ENCODE data around the gene SYF2.
"Not testable (repeated sequence)": the region's sequence is repeated elsewhere in the genome, so short reads cannot be mapped to it uniquely, and the experiment has no call there.

SYF2 gene

DNA sequence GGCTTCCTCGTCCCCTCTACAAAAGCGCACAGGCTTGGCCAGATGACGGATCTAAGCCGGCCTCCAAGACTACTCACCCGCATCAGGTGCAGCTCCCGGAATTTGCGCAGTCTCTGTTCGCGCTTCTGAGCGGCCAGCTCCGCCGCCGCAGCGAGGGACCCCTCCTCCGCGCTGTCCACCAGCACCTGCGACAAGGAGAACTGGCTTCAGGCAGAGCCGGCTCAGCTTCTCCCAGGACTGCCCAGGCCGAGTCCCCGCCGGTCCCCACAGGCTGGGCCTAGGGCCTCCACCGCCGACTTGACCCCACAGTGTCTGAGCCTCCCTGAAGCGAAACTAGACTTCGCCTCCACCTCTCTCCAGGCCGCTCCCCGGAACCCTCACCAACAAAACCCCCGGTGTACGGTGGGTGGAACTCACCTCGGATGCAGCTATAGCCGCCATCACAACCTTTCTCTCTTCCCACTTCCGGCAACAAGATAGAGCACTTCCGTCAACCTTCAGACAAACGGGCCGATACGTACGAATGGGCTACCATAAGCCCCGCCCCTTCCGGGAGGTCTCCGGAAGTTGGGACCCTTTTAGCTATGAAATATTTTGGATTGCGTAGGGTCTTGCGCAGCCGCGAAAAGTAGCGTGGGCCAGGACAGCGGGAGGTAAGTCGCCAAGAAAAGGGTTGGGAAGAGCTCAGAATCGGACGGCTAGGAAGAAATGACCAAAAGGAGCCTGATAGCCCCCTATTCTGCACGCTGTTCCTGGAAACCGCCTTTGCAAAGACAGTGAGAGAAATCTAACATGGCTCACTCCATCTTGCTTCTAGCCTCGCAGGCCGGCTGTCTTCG is at the start of gene SYF2:
TSS of gene SYF2 (minus strand) at position 476 of the 839 bp plus-strand sequence. CDS start at position 441, 35 bp downstream.
- DNase-seq, result peak; percentile 99

DNA sequence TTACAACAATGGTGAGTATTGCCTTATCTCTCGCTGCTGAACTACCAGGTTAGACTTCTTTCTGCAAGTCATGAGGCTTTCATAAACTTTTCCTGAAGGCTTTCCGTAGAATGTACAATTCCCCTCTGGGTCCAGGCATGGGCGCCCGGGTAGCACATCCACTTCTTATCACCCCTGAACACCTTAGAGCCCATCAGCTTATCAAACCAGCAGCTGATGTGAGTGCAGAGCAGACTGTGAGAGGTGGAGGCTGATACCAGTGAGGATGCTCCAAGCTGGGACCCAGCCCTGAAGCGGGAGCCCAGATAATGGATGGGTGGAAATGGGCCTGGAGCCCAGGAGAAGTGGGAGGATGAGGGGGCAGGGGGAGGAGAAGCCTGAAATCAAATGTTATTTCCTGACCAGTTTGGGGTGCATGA is 47.4 kb upstream of the SYF2 start:
- DNase-seq, result peak; percentile 72

DNA sequence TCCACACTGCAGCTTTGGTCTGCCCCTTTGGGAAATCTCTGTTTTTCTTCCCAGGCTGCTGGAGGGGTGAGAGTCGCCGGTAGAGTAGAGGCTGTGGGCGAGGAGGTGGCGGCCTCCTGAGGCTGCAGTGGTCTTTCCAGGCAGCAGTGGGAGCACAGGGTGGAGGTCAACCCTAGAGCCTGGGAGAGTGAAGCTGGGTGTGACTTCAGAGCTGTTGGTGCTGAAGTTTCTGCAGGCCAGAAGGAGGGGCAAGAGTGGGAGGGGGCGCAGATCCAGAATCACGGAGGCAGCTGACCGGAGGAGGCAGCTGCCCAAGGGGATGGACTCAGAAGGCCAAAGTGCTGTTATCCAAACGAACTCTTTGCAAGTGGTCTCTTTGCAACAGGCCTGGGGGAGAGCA is 46.5 kb upstream of the SYF2 start:
- not testable (repeated sequence) for DNase-seq

DNA sequence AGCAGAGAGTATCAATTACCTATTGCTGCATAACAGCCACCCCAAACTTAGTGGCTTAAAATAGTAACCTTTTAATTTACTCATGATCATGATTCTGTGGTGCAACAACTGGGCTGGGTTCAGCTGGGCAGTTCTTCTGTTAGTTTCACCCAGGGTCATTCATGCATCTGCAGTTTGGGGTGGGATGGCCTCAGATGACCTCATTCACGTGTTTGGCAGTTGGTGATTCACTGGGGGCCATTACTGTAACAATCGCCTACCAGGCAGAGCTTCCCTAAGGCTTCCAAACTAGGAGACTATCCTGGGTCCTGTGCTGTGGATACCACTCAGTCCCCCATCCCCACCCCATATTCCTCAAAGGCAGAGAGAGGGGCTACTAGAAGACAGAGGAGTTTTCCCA is 46.1 kb upstream of the SYF2 start:
- DNase-seq, result not testable (repeated sequence)

DNA sequence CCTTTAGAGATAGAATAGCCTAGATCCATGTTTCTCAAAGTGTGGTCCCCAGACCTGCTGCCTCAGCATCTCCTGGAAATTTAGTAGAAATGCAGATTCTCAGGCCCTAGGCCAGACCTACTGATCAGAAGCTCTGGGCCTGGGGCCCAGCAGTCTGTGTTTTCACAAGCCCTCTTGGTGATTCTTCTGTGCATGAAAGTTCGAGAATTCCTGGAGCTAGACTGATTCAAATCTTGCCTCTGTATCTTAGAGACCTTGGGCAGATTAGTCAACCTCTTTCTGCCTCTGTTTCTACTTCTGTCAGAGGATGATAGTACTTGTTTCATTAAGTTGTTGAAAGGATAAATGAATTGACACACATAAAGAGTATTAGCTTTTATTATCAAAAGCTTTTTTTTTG is 45.0 kb upstream of the SYF2 start:
- not testable (repeated sequence) for DNase-seq

DNA sequence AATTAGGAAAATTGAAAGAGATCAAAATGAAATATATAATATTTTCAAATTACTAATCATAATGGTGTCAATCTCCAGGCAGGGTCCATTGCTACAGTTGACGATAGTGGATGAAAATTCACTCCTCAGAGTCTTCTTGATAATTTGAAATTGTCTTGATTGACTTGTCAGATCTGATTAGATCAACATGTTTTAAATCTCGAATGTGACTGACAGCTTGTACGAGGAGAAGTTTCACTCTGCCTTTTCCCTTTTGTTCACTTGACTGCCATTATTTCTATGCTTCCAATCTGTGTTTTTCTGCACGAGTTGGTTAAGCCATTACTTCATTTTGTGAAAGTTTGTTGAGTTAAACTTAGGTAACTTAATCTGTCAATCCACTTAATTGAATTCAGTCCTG is 43.3 kb upstream of the SYF2 start:
- not testable (repeated sequence) for DNase-seq

DNA sequence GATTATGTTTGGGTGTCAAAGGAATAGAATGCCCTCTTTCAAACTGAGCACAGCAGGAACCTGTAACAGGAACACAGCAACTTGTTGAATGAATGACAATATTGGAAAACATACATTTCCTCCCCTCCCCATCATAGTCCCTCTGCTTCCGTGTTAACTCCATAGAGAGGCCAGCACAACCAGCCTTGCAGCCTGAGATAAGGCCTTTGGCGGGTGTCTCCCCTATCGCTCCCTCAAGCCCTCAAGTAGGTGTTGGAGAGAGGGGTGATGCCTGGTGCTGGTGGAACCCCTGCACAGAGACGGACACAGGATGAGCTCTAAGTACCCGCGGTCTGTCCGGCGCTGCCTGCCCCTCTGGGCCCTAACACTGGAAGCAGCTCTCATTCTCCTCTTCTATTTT is 39.9 kb upstream of the SYF2 start, which contains the start of gene RHD:
TSS of gene RHD (plus strand) at position 272 of the 400 bp plus-strand sequence. CDS start at position 311, 39 bp downstream.
- not testable (repeated sequence) for DNase-seq

DNA sequence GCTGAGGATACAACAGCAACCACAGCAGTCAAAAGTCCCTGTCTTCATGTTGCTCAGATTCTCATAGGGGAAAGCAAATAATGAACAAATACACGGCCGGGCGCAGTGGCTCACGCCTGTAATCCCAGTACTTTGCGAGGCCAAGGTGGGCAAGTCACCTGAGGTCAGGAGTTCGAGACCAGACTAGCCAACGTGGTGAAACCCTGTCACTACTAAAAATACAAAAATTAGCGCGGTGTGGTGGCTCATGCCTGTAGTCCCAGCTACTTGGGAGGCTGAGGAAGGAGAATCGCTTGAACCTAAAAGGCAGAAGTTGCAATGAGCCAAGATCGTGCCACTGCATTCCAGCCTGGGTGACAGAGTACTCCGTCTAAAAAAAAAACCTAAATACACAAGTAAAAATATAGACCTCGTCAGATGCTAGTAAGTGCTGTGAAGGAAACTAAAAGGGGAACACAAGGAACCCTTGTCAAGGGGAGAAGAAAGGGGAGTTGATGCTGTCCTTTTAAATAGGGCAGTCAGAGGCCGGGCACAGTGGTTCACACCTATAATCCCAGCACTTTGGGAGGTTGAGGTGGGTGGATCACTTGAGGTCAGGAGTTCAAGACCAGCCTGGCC is 36.0 kb upstream of the SYF2 start:
- not testable (repeated sequence) for DNase-seq

DNA sequence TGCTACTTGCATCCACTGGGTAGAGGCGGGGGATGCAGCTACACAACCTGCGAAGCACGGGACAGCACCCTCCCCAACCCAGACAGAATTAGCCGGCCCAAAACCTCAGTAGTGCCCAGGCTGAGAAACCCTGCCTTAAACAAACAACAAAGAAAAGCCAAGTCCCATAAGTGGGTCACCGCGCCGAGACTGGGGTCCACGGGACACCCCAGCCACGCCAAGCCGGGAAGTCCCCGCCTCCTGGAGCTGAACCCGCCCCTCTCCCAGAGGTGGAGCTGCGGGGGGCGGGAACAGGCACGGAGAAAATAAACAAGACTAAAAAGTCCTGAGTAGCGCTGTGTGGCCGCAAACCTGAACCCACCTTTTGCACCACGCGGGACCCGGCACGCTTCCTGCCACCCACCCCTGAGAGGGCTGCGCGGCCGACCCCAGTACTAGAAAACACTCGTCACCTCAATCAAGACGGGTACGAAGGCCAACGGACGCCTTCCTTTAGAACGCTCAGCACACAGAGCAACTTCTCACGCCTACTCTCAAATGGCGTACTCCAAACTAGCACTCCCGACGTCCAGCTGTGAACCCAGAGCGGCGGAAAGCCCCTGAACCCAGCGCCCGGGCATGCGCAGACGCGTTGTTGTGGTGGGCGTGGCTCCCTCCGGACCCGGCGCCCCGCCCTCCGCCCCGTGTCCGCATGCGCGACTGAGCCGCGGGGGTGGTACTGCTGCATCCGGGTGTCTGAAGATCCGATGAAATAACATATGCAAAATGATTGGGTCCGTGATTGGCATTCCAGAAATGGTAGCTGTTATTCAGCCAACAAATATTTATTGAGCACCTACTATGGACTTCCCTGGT is 35.2 kb upstream of the SYF2 start:
- peak; percentile 75 for DNase-seq

DNA sequence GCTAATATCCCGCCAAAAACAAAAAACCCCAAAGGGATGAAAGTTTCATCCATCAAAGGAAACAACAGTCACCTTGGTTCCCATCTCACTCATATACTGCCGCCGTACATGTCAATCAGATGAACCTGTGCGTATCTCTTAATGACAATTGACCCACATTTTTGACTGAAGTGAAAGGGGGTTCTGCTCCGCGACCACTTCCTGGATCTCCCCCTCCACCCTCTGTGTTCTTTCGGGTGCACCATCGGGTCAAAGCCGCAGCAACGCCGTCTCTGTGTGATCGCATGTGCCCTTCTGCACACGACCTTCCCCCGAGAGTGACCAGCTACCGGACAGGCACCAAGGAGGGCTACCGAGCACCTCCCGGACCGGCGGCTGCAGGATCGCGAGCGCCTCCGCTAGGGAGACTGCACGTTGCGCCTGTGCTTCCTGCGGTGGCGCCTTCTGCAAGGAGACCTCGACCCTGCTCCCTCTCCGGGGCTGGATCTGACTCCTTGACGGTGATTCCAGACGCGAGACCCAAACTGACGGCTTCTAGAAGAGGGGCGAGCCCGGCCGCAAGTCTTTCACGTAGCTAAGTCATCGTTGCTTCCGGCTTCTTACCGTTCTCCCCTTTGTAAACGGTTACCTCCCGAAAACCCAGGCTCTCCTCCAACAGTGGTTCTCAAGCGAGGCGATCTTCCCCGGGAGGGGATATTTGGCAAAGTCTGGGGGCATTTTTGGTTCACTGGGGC is 34.4 kb upstream of the SYF2 start:
- DNase-seq, result peak; percentile 10

DNA sequence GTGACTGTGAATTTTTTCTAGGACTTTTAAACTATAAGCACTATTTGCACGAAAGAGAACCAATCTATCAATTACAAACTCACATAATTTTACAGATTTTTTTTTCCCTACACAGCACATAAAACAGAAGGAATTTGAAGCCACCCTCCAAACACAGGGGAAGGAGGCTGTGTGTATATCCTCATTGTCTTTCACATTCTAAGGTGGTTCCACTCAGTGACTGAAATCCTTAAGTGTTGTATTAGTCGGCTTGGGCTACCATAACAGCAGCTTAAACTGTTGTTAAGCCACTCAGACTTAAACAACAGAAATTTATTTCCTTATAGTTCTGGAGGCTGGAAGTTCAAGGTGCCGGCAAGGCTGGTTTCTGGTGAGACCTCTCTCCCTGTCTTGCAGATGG is 28.0 kb upstream of the SYF2 start:
- DNase-seq, result not testable (repeated sequence)

DNA sequence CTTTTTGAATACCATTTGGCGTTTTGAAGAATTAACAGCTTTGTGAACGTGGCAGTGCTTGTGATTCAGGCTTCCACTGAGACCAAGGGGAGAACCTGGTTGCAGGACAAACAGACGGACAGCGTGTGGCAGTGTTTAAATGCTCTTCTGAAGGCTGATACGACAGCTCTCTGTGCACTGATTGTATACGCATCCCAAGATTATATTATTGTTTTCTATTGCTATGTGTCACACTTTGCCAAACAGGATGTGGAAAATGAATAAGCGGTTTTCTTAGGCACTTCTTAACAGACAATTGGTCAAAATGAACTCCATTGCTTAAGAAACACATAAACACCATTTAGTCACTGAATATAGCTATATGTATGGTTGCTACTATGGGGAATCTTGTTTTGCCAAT is 27.5 kb upstream of the SYF2 start:
- not testable (repeated sequence) for DNase-seq

DNA sequence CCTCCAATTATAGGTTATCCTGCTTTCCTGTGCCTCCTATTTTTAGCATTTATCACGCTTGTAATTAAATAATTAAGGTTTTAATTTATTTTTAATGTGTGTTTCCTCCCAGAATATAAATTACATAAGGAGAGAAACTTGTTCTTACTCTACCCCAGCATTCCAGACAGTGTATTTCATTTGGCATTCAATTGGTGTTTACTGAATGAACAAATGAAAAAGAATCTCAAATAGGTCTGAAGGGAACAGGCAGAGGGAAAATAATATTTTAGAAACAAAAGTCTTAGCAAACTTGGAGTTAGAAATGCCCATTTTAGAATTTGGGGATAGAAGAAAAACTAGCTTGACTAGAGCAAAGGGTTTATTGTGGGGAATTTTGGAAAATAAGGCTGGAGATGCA is 24.9 kb upstream of the SYF2 start:
- DNase-seq, result no peak

DNA sequence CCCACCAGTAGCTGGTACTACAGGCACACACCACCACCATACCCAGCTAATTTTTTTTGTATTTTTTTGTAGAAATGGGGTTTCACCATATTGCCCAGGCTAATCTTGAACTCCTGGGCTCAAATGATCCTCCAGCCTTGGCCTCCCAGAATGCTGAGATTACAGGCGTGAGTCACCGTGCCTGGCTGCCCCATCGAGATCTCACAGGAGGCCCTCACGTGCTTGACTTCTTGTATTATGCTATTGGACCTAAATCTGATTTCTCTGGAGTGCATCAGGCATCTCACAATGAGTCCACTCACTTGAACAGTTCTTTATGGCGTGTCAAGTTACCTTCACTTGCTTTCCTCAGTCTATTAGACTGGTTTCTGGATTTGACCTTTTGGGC is 24.3 kb upstream of the SYF2 start:
- no peak for DNase-seq

DNA sequence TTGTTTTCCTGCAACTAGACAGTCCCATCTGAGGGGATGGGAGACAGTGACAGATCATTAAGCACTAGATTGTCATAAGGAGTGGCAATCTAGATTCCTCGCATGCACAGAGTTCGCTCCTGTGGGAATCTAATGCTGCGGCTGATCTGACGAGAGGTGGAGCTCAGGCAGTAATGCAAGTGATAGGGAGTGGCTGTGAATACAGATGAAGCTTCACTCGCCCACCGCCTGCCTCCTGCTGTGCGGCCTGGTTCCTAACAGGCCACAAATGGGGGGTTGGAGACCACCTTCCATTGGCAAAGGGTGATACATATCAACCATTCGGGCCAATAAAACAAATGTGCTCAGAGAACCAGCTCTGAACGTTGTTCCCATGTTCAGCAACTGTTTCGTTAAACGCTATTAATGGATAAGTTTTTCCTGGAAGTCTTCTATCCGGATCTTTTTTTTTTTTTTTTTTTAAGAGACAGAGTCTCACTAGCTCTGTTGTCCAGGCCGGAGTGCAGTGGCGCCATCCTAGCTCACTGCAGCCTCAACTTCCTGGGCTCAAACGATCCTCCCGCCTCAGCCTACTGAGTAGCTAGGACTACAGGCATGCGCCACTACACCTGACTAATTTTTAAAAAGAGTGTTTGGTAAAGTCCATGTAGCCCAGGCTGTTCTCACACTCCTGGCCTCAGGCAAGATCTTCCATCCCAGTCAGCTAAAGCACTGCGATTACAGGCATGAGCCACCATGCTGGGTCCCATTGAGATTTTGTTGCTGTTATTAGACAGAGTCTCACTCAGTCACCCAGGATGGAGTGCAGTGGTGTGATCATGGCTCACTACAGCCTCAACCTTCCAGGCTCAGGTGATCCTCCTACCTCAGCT is 23.6 kb upstream of the SYF2 start:
- DNase-seq, result no peak

DNA sequence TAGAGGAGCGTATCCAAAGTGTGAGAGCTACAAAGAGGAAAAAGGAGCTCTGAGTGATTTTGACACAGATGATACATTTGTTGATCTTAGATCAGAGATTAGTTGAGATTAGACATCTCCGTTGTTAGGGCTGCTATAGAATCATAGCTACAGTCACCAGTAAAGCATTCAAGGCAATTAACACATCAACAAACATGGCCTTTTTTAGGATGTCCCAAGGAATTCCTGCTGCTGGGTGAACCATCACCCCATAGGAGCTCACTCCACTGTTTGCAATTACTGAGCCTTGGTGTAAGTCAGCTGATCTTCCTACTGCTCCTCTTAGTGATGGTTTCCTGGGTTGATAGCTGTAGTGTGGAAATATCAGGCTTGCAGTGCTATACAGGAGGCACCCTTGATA is 21.6 kb upstream of the SYF2 start:
- no peak for DNase-seq

DNA sequence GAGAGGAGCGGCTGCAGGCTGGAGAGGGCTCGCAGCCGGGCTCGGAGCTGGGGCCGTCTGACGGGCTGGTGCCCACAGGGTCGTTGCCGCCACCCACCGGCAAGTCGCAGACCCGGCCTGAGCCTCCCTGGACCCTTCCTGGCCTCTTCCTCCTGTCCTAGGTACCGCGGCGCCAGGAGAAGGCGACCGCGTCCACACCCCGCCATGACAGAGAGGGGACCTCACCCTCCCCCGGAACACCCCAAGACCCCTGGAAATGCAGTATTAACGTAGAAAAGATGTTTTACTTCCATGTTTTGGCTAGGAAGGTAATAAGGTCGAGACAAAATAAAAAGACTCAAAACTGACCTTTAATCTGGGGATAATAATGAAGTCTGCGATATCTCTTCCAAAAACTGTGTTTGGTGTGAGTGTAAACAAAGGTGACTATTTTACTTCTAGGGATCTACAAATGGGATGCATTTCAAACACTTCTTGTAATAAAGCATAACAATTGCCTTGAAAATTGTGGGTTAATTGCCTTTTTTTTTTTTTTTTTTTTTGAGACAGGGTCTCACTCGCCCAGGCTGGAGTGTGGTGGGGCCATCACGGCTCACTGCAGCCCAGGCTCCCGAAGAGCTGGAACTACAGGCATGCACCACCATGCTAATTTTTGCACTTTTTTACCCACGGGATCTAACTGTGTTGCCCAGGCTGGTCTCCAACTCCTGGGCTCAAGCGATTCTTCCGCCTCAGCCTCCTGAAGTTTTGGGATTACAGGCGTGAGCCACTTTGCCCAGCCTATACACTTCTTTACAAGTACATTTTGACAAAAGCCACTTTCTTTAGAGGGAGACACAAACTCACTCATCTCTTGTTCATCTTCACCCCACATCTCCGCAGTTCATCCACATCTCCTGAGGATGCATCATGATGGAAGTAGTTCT is 15.8 kb upstream of the SYF2 start:
- DNase-seq, result no peak

DNA sequence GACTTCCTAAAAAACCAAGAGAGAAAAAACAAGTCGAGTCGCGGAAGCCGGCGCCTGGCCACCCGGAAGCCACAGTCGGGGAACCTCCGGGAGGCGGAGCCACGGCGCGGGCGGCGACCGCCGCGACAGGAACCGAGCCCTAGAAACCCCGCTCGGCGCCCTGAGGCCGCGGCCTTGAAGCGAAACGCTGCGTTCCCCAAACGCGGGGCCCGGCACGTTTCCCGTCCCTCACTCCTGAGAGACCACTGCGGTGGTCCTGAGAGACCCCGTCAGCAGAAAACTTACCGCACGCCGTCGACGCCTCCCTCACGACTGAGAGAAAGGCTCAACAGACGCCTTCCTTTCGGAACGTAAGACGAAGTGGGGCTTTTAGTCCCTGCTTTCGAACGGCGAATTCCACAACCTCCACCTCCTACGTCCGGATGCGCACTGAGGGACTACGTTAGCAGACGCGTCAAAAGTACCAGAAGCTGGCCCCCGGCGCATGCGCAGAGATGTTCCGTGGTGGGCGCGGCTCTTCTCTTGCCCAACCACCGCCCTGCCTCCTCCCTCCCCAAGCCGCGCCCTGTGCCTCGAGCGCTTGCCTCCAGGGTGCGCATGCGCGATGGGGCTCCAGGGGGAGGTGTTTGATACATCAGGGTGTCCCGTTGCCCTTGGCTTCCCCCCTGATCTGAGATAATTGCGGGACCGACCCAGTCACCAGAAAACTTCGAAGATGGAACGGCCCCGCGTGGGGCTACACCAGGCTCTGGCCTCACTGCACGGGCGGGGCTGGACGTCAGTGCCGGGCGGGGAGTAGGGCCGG is 14.9 kb upstream of the SYF2 start, which contains the start of gene RSRP1:
TSS of gene RSRP1 (minus strand) at position 431 of the 805 bp plus-strand sequence. CDS start 491 bp downstream, outside the sequence.
- peak; percentile 100 for DNase-seq

DNA sequence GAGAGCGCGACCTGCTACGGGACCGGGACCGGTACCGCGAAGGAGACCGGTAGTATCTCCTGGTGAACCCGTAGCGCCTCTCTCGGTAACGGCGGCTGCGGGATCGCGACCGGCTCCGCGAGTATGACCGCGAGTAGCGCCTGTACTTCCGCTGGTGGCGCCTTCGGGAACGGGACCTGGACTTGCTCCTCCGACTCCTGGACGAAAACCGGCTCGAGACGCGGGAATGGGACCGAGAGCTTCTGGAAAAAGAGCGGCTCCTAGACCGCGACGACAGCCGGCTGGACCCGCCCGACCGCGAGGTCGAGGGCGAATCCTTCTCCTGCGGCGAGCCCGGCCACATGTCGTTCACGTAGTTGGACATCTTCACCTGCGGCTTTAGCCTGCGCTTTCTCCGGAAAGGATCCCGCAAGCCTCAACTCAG is 14.3 kb upstream of the SYF2 start:
- DNase-seq, result no peak
